ENCODE results near the gene SSB. TPM values are rescaled to one million over a fixed set of nuclear protein-coding genes. Genes with fewer than 3 reads are reported as not detected.

The SSB gene
- total and polyA plus RNA-seq, 2 of the 13 experiments (the other 11 are each of a cell fraction or from before 2014, with no cell fraction given): 109 to 208 TPM

DNA sequence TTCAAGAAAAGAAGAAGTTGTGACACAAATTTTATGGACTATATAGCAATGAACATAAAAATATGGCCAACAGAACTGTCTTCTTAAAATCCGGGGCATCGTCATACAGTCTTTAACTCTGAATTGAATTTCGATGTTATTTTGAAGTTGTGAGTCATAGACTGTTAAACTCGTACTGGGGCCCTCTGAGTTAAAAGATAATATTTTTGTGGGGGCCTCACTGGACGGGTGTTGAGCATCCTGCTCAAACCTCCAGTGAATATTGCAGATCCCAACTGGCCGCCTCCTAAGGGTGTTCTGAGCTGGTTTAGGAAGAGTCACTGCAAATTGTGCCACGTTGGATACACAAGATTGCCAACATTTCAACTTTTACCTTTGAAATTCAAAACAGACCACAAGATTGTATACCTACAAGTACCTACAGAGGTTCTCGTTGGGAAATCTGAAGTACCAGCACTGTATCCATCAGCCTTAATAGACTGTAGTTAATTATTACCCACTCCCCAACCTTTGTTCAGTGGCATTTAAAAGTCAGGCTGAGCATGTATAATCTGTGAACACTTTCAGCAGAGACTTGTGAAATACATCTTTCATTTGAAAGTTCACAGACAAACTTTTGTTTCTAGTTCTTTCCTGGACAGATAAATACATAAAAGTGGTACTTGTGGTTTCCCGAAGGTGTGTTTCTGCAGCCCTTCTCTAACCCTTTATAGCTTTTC lies 37.3 kb upstream of the SSB start (continued):
- TF ChIP-seq, protein P1, sequence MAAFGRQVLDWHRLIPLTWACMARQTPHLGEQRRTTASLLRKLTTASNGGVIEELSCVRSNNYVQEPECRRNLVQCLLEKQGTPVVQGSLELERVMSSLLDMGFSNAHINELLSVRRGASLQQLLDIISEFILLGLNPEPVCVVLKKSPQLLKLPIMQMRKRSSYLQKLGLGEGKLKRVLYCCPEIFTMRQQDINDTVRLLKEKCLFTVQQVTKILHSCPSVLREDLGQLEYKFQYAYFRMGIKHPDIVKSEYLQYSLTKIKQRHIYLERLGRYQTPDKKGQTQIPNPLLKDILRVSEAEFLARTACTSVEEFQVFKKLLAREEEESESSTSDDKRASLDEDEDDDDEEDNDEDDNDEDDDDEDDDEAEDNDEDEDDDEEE (CRISPR knock-in tag; IDR thresholded peaks at IDR 0.05): no peak
- TF ChIP-seq ZFP1 (CRISPR knock-in tag; IDR thresholded peaks at IDR 0.05) (peak; percentile 59; the same call in 1 of the 2 replicates), ZNF83 (CRISPR knock-in tag; IDR thresholded peaks at IDR 0.05; ENCODE audit: borderline replicate concordance) (no peak), ZNF296 (CRISPR knock-in tag; conservative IDR thresholded peaks at IDR 0.05) (no peak), ZMAT3 (CRISPR knock-in tag; conservative IDR thresholded peaks at IDR 0.05) (no peak; the same call in 1 of the 2 replicates), KDM6A (CRISPR knock-in tag; IDR thresholded peaks at IDR 0.05; ENCODE audit: low read depth) (peak; percentile 88), ZNF598 (CRISPR knock-in tag; IDR thresholded peaks at IDR 0.05; ENCODE audit: borderline replicate concordance) (no peak), TCF7 (IDR thresholded peaks at IDR 0.05; ENCODE audit: low read depth) (peak; percentile 75), KLF9 (CRISPR knock-in tag; IDR thresholded peaks at IDR 0.05; ENCODE audit: low read depth) (no peak), ZNF329 (CRISPR knock-in tag; IDR thresholded peaks at IDR 0.05; ENCODE audit: low read depth) (no peak), HNRNPK (IDR thresholded peaks at IDR 0.05; ENCODE audit: low read depth, low read length, poor library complexity, severe bottlenecking) (no peak), ZNF30 (CRISPR knock-in tag; IDR thresholded peaks at IDR 0.05) (no peak), ZNF382 (CRISPR knock-in tag; IDR thresholded peaks at IDR 0.05; ENCODE audit: borderline replicate concordance) (no peak), ZNF333 (CRISPR knock-in tag; IDR thresholded peaks at IDR 0.05; ENCODE audit: borderline replicate concordance) (no peak), ZNF567 (CRISPR knock-in tag; IDR thresholded peaks at IDR 0.05; ENCODE audit: borderline replicate concordance) (no peak), MLLT10 (CRISPR knock-in tag; IDR thresholded peaks at IDR 0.05) (no peak), NR2C2 (CRISPR knock-in tag; IDR thresholded peaks at IDR 0.05; ENCODE audit: borderline replicate concordance) (peak; percentile 27; the same call in 1 of the 2 replicates), ZSCAN12 (CRISPR knock-in tag; IDR thresholded peaks at IDR 0.05) (no peak)
- TF ChIP-seq, protein P2, sequence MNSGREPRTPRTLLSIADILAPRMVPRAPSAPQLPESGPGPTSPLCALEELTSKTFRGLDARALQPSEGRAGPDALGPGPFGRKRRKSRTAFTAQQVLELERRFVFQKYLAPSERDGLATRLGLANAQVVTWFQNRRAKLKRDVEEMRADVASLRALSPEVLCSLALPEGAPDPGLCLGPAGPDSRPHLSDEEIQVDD (CRISPR knock-in tag; IDR thresholded peaks at IDR 0.05; ENCODE audit: borderline replicate concordance): no peak
- TF ChIP-seq, protein P3, sequence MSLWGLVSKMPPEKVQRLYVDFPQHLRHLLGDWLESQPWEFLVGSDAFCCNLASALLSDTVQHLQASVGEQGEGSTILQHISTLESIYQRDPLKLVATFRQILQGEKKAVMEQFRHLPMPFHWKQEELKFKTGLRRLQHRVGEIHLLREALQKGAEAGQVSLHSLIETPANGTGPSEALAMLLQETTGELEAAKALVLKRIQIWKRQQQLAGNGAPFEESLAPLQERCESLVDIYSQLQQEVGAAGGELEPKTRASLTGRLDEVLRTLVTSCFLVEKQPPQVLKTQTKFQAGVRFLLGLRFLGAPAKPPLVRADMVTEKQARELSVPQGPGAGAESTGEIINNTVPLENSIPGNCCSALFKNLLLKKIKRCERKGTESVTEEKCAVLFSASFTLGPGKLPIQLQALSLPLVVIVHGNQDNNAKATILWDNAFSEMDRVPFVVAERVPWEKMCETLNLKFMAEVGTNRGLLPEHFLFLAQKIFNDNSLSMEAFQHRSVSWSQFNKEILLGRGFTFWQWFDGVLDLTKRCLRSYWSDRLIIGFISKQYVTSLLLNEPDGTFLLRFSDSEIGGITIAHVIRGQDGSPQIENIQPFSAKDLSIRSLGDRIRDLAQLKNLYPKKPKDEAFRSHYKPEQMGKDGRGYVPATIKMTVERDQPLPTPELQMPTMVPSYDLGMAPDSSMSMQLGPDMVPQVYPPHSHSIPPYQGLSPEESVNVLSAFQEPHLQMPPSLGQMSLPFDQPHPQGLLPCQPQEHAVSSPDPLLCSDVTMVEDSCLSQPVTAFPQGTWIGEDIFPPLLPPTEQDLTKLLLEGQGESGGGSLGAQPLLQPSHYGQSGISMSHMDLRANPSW (CRISPR knock-in tag; IDR thresholded peaks at IDR 0.05; ENCODE audit: borderline replicate concordance): peak; percentile 55; the same call in 1 of the 2 replicates
- TF ChIP-seq, protein P4, sequence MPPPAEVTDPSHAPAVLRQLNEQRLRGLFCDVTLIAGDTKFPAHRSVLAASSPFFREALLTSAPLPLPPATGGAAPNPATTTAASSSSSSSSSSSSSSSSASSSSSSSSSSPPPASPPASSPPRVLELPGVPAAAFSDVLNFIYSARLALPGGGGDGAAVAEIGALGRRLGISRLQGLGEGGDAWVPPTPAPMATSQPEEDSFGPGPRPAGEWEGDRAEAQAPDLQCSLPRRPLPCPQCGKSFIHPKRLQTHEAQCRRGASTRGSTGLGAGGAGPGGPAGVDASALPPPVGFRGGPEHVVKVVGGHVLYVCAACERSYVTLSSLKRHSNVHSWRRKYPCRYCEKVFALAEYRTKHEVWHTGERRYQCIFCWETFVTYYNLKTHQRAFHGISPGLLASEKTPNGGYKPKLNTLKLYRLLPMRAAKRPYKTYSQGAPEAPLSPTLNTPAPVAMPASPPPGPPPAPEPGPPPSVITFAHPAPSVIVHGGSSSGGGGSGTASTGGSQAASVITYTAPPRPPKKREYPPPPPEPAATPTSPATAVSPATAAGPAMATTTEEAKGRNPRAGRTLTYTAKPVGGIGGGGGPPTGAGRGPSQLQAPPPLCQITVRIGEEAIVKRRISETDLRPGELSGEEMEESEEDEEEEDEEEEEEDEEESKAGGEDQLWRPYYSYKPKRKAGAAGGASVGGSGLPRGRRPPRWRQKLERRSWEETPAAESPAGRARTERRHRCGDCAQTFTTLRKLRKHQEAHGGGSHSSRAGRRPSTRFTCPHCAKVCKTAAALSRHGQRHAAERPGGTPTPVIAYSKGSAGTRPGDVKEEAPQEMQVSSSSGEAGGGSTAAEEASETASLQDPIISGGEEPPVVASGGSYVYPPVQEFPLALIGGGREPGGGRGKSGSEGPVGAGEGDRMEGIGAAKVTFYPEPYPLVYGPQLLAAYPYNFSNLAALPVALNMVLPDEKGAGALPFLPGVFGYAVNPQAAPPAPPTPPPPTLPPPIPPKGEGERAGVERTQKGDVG (CRISPR knock-in tag; IDR thresholded peaks at IDR 0.05; ENCODE audit: borderline replicate concordance): no peak

All from HepG2 (cell line).